Left cardiac atrium (tissue), 4 donors: ENCODE results near the gene OR4D1. TPM values are rescaled to one million over a fixed set of nuclear protein-coding genes. Genes with fewer than 3 reads are reported as not detected.

Experiments
- ATAC-seq, 2 donors: fragments of 200-7000 bp; cut with Tn5 transposase; one replicate each; pipeline ENCODE4 v1.9.1; 2020; ENCODE audit warnings: mild to moderate bottlenecking in 2 of 2, moderate library complexity in 2 of 2
- DNase-seq: peaks from one replicate; pipeline ENCODE4 v3.0.0-alpha.2; 2020
- intact Hi-C, 2 donors: fragments of 100-400 bp; cut with DNase I; formaldehyde crosslinking; loops; one replicate each; pipeline versions ENCODE4 v1.14.1 to v1.15.1; 2022 to 2023
- total RNA-seq, 2 donors: library from RNA; stranded (reverse); fragmentation: NEBNext Ultra II Directional; extraction: Animal tissue kit (Norgen Biotek cat#: 25700); gene quantifications; one replicate each; pipeline ENCODE4 v1.2.1, GENCODE V29; 2021
- donor health status: DM: no; HTN: yes; CAD: no.
- donor health status: DM: no; HTN: yes; CAD: no; lungs with severe emphysema.
- donor health status: DM: yes; HTN: yes; CAD: no.
- donor health status: Dilated cardiomyopathy.

OR4D1 gene
- total RNA-seq, 2 donors from 2014 or later: not detected

DNA sequence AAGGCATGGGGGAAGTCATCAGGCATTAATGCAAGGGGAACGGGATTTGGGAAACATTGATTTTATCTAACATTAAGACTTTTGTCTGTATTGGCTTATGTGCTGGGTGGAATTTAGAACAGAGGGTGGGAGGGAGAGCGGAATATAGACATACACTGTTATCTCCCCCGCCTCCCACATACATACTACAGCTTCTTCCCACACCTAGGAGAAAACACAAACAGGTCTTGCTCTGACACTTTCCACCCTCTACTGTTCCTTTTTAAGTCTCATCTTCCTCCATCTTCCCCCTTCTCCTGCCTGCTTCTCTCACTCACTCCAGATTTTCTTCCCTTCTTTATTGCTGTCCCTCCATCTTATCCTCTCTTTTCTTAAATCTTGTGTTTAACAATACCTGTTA is 425 bp downstream of the OR4D1 start:
- ATAC-seq (no peak), DNase-seq (no peak)
- intact Hi-C loops: no loop called here

DNA sequence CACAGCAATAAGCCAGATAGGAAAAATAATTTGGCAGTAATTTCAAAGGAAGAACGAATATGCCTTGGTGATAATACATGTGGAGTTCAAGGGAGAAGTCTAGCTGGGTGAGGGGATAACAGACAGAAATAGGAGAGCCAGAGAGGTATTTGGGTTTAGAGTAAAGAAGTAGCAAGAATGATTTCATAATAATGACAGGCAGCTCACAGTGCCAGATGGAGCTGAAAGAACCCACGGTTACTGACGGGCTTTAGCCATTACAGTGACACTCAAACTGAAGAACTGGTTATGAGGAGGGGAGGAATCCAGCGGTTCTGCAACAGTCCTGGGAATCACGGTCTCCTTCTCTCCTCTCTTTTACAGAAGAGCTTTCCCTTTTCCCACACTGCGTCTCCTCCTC is 2.2 kb downstream of the OR4D1 start:
- ATAC-seq: no peak
- DNase-seq: no peak
- intact Hi-C loops: no loop called here

DNA sequence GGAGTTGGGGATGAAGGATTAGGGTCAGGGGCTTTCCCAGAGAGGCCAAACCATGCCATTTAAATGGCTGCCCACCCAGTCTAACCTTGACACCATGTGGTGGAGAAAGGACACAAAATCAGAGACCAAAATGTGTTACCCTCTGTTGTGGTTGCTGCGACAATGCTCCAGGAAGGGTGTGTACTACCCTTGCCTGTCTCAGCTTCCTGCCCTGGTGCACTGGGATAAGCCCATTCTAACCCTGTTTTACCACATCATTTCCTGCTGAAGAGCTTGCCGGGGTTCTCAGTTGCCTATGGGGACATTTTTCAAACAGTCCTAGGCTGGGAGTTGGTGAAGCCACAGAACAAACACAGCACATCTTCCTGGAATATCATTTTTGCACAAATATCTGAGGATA is 4.9 kb downstream of the OR4D1 start:
- ATAC-seq: peak; percentile 47 to 56
- intact Hi-C loops: no loop called here
- DNase-seq: no peak

DNA sequence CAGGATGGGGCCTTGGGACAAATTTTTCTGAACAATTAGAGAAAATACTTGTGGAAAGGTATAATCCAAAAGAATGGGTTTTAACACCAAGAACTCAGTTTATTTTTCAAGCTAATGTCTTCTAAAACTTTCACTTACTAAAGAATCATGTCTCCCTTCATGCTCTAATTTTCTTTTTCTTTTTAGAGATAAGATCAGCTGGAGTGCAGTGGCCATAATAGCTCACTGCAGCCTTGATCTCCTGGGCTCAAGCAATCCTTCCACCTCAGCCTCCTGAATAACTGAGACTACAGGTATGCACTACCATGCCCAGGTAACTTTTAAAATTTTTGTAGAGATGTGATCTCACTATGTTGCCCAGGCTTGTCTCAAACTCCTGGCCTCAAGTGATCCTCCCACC is 5.5 kb downstream of the OR4D1 start:
- intact Hi-C loops: no loop called here
- no peak for ATAC-seq
- DNase-seq: no peak

DNA sequence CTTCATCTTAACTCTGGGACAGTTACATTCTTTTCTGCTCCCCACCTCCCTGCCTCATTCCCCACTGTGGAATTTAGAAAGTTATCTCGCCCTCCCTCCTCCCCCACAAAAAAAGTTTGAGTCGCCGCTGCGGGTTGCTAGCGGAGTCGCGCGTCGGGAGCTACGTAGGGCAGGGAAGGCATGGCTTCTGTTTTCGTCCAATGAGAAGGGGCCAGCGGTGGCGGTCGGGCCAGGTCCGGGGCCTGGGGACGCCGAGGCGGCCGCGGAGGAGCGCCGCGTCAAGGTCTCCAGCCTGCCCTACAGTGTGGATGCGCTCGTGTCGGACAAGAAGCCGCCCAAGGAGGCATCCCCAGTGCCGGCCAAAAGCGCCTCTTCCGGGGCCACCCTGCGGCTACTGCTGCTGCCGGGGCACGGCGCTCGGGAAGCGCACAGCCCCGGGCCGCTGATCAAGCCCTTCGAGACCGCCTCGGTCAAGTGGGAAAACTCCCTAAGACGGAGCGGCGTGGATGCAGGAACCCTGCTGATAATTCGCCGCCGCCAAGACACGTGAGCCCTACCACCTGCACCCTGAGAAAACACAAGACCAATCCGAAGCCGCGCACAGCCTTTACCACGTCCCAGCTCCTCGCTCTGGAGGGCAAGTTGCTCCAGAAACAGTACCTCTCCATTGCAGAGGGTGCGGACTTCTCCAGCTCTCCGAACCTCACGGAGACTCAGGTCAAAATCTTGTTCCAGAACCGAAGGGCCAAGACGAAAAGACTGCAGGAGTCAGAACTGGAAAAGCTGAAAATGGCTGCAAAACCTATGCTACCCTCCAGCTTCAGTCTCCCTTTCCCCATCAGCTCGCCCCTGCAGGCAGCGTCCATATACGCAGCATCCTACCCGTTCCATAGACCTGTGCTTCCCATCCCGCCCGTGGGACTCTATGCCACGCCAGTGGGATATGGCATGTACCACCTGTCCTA is 8.9 kb downstream of the OR4D1 start:
- DNase-seq (peak; percentile 43), ATAC-seq (peak; percentile 67 to 93)
- intact Hi-C loops: no loop called here

DNA sequence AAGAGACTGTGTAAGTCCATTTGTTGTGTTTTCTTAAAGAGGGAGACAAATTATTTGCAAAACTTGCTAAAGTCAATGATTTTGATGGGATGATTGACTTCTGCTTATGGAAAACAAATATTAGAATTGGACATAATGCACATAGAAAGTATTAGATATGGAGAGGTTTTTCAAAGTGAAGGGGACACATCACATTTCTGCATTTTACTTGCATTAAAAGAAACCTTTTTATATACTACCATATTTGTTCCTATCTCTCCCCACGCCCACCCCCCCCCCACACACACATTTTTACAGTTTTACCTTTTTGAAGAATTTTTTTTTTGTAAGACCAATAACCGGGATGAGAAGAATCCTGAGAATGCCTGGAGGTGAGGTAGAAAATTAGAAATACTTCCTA is 10.0 kb downstream of the OR4D1 start:
- intact Hi-C loops: no loop called here

DNA sequence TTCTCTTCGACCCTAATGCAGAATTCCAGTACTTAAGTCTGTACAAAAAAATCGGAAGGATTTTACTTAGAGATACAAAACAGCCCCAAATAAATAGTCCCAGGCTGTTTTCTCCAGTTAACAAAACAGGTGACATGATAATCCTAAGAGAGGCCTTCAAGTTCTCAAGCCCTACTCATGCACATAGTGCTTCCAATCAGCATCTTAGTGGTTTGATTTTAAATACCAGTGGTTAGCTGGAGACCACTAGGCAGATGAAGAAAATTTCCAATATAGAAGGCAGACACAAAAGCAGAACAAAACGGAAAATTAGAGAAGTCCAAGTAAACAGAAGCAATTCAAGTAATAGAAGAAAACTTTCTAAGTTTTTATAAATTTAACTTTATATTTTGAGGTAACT is 13.4 kb downstream of the OR4D1 start:
- DNase-seq (no peak), ATAC-seq (no peak)
- intact Hi-C loops: no loop called here

More for the DNA sequence above, 10.0 kb downstream of the OR4D1 start:
- no peak for ATAC-seq
- DNase-seq: no peak

DNA sequence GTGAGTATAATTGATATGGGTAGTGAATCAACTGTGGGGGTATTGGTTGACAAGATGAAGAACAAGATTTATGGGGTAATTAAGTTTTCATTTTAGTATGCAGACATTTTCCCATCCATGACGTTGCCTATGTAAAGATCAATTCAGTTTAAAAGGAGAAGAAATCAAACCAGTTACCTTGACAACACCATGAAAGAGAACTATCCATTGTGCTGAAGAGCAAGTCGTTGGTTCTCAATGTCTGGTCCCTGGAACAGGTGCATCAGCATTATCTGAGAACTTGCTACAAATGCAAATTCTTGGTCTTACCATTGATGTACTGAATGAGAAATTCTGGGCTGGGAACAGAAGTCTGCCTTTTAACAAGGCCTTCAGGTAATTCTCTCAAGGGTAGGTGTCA is 17.8 kb downstream of the OR4D1 start:
- intact Hi-C loops: no loop called here
- no peak for DNase-seq
- no peak for ATAC-seq

DNA sequence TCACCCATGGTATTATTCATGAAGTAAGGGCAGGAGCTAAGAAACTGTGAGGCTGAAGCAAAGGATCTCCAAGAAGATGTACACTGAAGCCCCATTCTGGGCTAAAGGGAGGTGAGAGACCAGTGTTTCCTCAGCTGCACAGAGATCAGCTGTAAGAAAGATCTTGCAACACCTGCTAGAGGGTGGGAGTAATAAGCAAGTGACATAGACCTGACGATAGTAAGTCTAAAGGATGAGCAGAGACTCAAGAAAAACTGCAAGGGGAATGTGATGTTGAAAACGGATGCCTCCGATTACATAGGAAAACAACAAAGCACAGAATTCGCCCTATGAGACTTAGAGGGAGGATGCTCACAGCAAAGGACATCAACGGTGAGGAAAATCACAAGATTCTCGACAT is 18.5 kb downstream of the OR4D1 start, which contains the start of gene OR4D2:
OR4D2 (plus strand) TSS at position 301 of the 400 bp plus-strand sequence. CDS start 2,674 bp downstream, outside the sequence.
- no peak for DNase-seq
- intact Hi-C loops: no loop called here
- no peak for ATAC-seq

DNA sequence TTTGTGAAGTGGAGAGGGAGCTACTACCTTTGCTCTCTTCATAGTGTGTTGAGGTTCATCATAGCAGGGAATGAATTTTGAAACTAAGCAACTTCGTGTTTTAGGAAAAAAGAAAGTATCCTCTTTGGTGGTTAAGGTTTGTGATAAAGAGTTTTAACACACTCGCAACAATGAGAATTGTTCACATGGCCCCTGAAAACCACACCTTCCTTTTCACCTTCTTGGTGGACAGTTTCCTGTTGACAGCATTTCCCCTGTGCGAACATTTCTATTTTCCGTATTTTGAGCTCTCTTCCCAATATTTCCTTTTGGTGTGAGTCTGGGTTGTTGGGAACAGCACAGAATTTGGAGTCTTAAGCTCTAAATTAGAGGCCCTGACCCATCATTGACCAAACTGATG is 22.4 kb downstream of the OR4D1 start:
- intact Hi-C loops: no loop called here
- no peak for DNase-seq

DNA sequence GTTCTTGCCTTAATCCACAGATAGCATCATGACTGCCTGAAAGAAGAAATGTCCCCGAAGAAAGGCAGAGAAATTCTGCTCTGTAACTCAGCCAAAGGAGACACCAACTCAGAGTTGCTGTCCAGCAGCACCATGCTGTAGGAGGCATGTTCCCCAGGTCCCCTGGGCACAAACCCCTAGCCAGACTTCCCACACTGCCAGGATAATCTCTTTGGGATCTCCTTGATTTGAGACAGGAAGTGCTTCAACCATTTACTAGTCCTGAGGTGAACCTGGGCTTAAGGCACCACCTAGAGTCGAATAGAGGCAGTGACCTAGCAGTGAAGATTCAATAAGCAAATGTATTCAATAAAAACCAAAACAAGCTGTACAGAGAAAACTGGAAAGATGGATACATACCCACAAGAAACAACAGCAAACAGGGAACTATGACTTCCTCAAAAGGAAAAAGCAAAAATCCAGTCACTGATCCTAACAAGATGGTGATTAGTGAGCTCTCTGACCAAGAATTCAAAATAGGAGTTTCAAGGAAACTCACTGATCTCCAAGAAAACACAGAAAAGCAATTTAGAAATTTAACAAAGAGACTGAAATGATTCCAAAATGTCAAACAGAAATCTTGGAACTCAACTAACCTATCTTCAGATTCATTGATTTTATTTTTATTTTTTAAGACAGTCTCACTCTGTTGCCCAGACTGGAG is 24.3 kb downstream of the OR4D1 start:
- intact Hi-C loops: no loop called here

More for the DNA sequence above, 22.4 kb downstream of the OR4D1 start:
- ATAC-seq: no peak

DNA sequence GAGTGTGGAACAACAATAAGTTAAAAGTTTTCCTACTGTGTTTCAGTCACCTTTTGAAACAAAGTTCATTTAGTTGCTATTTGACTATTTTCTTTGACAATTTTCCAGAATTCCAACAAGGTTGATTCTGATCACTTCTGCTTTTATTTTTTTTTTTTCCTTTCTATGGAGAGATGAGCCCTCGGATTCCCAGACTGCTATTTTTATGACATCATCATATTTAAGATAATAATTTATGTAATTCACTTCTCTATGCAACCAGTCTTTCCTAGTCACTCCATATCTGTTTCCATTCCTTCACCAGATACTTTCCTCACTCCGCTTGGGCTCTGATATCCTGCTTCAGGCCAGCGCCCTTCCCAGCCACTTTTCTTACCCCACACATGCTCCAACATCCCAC is 26.7 kb downstream of the OR4D1 start:
- intact Hi-C loops: no loop called here
- no peak for ATAC-seq
- no peak for DNase-seq

More for the DNA sequence above, 24.3 kb downstream of the OR4D1 start:
- DNase-seq: no peak
- no peak for ATAC-seq

DNA sequence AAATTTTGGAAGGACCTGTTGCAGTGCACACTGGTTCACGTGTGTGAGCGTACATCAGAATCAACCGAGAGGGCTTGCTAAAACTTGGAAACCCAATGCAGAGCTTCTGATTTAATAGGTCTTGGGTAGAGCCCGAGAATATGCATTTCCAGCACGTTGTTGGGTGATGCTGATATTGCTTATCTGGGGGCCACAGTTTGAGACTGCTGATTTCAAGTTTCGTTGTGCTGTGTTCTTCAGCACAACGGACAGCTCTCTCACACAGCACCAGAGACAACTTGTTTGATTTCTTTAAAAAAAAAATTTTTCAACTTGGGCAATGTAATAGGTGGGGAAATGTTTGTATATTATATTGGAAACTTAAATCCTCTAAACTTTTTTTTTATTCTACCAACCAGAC is 28.0 kb downstream of the OR4D1 start:
- DNase-seq (no peak), ATAC-seq (no peak)
- intact Hi-C loops: no loop called here

DNA sequence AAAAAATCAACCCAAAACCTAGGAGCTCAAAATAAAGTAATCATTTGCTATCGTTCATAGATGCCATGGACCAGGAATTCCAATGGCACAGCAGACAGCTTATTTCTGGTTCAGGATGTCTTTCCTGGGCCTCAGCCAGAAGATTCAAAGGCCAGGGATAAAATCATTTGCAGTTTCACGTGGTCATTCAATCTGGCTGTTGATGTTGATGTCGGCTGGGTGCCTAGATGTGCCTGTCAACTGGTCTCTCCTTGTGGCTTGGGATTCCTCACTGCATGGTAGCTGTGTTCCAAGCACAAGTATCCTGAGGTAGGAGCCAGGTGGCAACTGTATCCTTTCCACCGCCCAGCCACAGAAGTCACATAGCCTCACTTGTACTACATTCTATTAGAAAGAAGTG is 33.6 kb downstream of the OR4D1 start:
- DNase-seq (no peak), ATAC-seq (no peak)

DNA sequence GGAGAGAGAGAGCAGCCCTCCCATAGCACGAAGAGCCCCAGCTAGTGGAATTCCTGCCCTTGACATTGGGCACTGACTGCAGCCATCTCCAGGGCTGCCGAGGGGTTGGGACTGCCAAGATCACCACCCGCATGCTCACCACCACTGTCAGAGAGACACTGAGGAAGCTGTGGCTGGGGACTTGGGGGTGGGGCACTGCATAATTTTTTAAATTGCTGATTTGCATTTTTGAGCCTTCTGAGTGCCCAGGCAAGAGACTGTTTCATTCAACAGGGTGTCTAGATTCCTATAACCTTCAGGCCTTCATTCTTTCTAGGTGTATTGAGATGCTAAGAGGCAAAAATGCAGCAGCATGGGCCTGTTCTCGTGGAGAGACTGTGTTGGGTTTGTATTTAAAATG is 35.3 kb downstream of the OR4D1 start:
- no peak for ATAC-seq
- DNase-seq: no peak
- intact Hi-C loops: no loop called here

More for the DNA sequence above, 33.6 kb downstream of the OR4D1 start:
- intact Hi-C loops: no loop called here

DNA sequence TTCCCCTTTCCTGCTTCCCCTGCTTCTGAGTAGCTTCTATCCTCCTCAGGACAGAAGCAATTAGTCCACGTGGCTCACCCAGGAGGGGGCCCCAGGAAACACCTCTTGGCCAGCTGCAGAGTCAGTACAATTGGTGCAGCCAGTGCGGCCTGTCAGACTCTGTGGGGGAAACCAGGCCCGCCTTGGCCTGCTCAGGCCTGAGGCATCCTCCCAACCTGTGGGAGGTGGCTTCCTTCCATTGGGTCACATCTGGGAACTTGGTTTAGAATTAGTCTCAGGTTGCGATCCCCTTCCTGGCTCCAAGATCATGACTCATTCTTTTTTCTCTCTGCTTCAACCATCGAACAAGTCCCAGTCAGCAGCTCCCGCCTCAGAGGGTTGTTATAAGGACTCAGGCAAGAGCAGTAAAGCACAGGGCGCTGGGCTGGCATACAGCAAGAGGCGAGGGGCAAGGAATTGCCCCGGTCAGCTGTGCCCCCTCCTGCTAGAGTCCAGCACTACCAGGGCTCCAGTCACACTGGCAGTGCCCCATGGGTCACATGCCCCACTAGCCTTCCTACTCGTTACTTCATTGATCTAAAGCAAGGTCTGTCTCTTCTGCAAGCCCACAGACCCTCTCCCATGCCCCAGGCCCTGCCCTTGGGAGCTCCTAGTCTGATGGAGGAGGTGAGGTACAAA is 36.3 kb downstream of the OR4D1 start:
- ATAC-seq (no peak), DNase-seq (no peak)
- intact Hi-C loops: no loop called here

DNA sequence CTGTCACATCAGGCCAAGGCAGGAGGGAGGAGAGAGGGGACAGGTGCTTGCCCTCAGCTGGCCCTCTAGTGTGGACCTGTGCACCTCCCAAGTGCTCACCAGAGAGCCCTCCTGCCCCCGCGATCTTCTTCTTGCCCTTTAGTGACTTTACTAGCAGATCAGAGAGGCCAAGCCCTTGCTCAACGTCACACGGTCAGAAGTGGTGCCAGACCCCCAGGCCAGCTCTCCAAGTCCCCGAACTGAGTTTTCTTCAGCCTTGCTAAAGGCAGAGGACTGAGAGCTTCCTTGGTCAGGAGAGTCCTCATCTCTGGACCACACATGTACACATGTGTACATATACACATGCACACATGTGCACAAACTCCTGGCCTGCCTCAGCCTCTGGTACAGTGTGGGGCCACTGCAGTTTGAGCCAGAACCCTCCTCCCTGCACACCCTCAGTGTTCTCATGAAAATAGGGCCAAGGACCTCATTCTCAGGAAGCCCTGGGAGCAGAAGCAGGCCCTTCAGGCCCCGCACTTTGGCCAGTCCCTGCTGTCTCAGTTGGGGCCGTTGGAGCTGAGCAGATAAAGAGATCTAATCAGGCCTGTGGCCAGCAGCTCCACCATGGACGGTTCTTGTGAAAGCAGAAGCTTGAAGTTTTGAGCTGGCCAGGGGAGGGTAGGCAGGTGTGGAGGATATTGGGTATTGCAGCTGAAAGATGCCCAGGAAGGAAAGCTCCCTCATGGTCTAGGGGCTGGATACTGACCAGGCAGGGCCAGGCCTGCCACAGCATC is 37.0 kb downstream of the OR4D1 start:
- ATAC-seq (no peak), DNase-seq (no peak)
- intact Hi-C loops: no loop called here

DNA sequence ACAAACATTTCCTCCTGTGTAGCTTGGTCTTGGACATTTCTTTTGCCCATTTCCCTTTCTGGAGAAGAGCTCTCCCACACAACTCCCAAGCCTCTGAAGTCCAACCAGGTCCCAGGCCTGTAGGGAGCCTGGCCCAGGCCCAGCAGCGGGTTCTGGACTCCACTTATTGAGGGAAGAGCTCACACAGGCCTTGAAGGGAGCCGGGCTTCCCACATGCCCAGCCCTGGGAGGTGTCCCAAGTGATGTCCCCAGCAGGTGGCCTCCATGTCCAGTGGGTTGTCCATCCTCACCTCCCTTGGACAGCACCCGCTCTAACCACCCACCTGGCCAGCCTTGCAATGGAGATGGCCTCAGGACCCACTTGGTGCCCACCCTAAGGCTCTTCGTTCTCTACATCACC is 38.4 kb downstream of the OR4D1 start:
- ATAC-seq (no peak), DNase-seq (no peak)
- intact Hi-C loops: no loop called here

DNA sequence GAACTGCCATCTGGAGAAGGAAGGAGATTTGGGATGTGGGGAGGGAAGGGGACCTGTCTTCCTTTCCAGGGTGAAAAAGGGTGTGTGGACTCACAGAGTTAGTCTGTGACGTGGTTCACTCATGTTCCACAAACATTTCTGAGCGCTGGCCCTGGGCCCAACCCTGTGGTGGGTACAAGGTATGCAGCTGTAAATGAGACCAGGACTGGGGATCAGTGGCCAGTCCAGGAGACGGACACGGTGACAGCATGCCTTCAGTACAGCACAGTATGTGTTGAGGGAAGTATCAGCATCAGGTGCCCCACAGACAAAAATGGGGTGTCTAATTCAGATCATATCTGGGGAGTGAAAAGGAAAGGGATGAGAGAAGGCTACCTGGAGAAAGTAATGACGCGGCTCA is 38.9 kb downstream of the OR4D1 start:
- intact Hi-C loops: no loop called here
- DNase-seq (no peak), ATAC-seq (no peak)
